Endodermal cell (in vitro differentiated cells): ENCODE measurements around the gene CGB1. TPM values are rescaled to one million over a fixed set of nuclear protein-coding genes. Genes with fewer than 3 reads are reported as not detected.

Experiments used
- DNase-seq: peaks from one replicate; pipeline ENCODE4 v3.0.0-alpha.2; 2017
- H3K27ac ChIP-seq: 2 replicates; pipeline ENCODE4 v1.5.1; 2013; ENCODE audit warnings: mild to moderate bottlenecking, low read depth, low read length, moderate library complexity
- H3K27me3 ChIP-seq: 2 replicates; pipeline ENCODE4 v1.6.1; 2013; ENCODE audit warnings: mild to moderate bottlenecking, low read length, moderate library complexity; ENCODE audit not compliant: insufficient read depth, control insufficient read depth, poor library complexity, severe bottlenecking
- H3K36me3 ChIP-seq: 2 replicates; pipeline ENCODE4 v1.7.0; 2013; ENCODE audit warnings: mild to moderate bottlenecking, low read length, moderate library complexity; ENCODE audit not compliant: control insufficient read depth, insufficient read depth
- H3K4me1 ChIP-seq: one replicate; pipeline ENCODE4 v1.7.0; 2013; ENCODE audit warnings: low read length; ENCODE audit not compliant: control insufficient read depth, insufficient read depth
- H3K4me3 ChIP-seq: 2 replicates; pipeline ENCODE4 v1.5.1; 2013; ENCODE audit warnings: mild to moderate bottlenecking, low read length, moderate library complexity
- H3K9ac ChIP-seq: 2 replicates; pipeline ENCODE4 v1.6.1; 2013; ENCODE audit warnings: mild to moderate bottlenecking, low read length, moderate library complexity; ENCODE audit not compliant: poor library complexity, severe bottlenecking; ENCODE audit errors: extremely low read depth
- H3K9me3 ChIP-seq: 2 replicates; pipeline ENCODE4 v1.6.1; 2013; ENCODE audit warnings: mild to moderate bottlenecking, low read length, moderate library complexity; ENCODE audit not compliant: control insufficient read depth
- H3K27ac Mint-ChIP-seq: 2 replicates; pipeline ENCODE4 v1.8.0; 2020; ENCODE audit warnings: mixed read lengths
- H3K27me3 Mint-ChIP-seq: 2 replicates; pipeline ENCODE4 v1.8.0; 2021; ENCODE audit warnings: mild to moderate bottlenecking, mixed read lengths; ENCODE audit not compliant: insufficient read depth
- H3K36me3 Mint-ChIP-seq: 2 replicates; pipeline ENCODE4 v1.8.0; 2020; ENCODE audit warnings: low read depth, mixed read lengths
- H3K4me1 Mint-ChIP-seq: 2 replicates; pipeline ENCODE4 v1.8.0; 2020; ENCODE audit warnings: mixed read lengths
- H3K4me3 Mint-ChIP-seq: 2 replicates; pipeline ENCODE4 v1.8.0; 2020; ENCODE audit warnings: mild to moderate bottlenecking, moderate library complexity, mixed read lengths
- H3K9me3 Mint-ChIP-seq: 2 replicates; pipeline ENCODE4 v1.8.0; 2020; ENCODE audit warnings: mild to moderate bottlenecking, mixed read lengths
- CTCF ChIP-seq: fragments of 200-600 bp; sonication (generic); conservative IDR thresholded peaks from 2 replicates; pipeline ENCODE4 v1.5.0; 2021; ENCODE audit warnings: antibody characterized with exemption, mild to moderate bottlenecking
- WGBS, 2 experiments: methylation state at CpG; one replicate each; pipeline versions ENCODE4 v1.1.5 to v1.1.7; 2013; ENCODE audit warnings: missing lambda C conversion rate in 2 of 2, mixed read lengths in 1 of 2; ENCODE audit not compliant: insufficient coverage in 1 of 2, insufficient read length in 1 of 2; 5-methylcytosine and 5-hydroxymethylcytosine counted together
- total RNA-seq, 2 donors: library from RNA; stranded (reverse); fragmentation: NEBNext Ultra II Directional in 1 of 2; extraction: Animal tissue kit (Norgen Biotek cat#: 25700) in 1 of 2; gene quantifications; 2 replicates in 1 of 2; 3 replicates in 1 of 2; pipeline ENCODE4 v1.2.1, GENCODE V29; 2021

Gene CGB1
- total RNA-seq, 2 donors from 2014 or later, result not detected

GRCh38 chr19:48990400-48990799 lies 46.3 kb downstream of the CGB1 start:
- H3K4me3 Mint-ChIP-seq, result peak overlapping the region; percentile 4
- DNase-seq, result no peak

GRCh38 chr19:48989701-48990291 lies 46.9 kb downstream of the CGB1 start:
- no peak overlapping the region for H3K27ac ChIP-seq
- peaks cover 47% of the 10 kb centered on the region for H3K36me3 Mint-ChIP-seq
- DNase-seq, result no peak
- no peak overlapping the region for H3K4me3 ChIP-seq
- H3K27ac Mint-ChIP-seq, result no peak overlapping the region
- no peaks in the 10 kb centered on the region for H3K27me3 ChIP-seq
- H3K9me3 ChIP-seq, result no peaks in the 10 kb centered on the region
- H3K9ac ChIP-seq, result no peak overlapping the region
- peak overlapping the region; percentile 4 for H3K4me3 Mint-ChIP-seq
- peaks cover 4% of the 10 kb centered on the region for H3K4me1 ChIP-seq
- no peak for TF ChIP-seq CTCF
- peaks cover 18% of the 10 kb centered on the region for H3K4me1 Mint-ChIP-seq
- H3K27me3 Mint-ChIP-seq, result no peaks in the 10 kb centered on the region
- 95 to 98% methylated on average over 9 to 14 of the region's 17 CpGs for WGBS, 2 experiments
- peaks cover 36% of the 10 kb centered on the region for H3K36me3 ChIP-seq
- no peaks in the 10 kb centered on the region for H3K9me3 Mint-ChIP-seq

More at GRCh38 chr19:48990400-48990799, 46.3 kb downstream of the CGB1 start:
- Histone ChIP-seq H3K4me1 (peaks cover 4% of the 10 kb centered on the region), H3K27ac (no peak overlapping the region), H3K4me3 (no peak overlapping the region), H3K9me3 (no peaks in the 10 kb centered on the region), H3K27me3 (no peaks in the 10 kb centered on the region), H3K9ac (no peak overlapping the region), H3K36me3 (peaks cover 30% of the 10 kb centered on the region)
- Mint-ChIP-seq H3K27ac (no peak overlapping the region), H3K4me1 (peaks cover 23% of the 10 kb centered on the region), H3K36me3 (peaks cover 41% of the 10 kb centered on the region), H3K27me3 (no peaks in the 10 kb centered on the region), H3K9me3 (no peaks in the 10 kb centered on the region)
- WGBS, 2 experiments, result 82 to 85% methylated on average over 3 to 4 of the region's 4 CpGs
- no peak for TF ChIP-seq CTCF

- no peak for TF ChIP-seq CTCF
- H3K27me3 Mint-ChIP-seq, result no peaks in the 10 kb centered on the region
- Histone ChIP-seq H3K36me3 (peaks cover 40% of the 10 kb centered on the region), H3K4me1 (no peaks in the 10 kb centered on the region), H3K9me3 (no peaks in the 10 kb centered on the region), H3K27me3 (no peaks in the 10 kb centered on the region), H3K4me3 (no peak overlapping the region), H3K27ac (no peak overlapping the region), H3K9ac (no peak overlapping the region)
- 93 to 96% methylated on average over 2 to 9 of the region's 9 CpGs for WGBS, 2 experiments
- no peaks in the 10 kb centered on the region for H3K9me3 Mint-ChIP-seq
- no peak overlapping the region for H3K4me3 Mint-ChIP-seq
- peaks cover 48% of the 10 kb centered on the region for H3K36me3 Mint-ChIP-seq
- DNase-seq, result no peak
- H3K27ac Mint-ChIP-seq, result no peak overlapping the region
- H3K4me1 Mint-ChIP-seq, result peaks cover 12% of the 10 kb centered on the region
Measured at GRCh38 chr19:48988860-48989259, 47.8 kb downstream of the CGB1 start.
